Effector memory CD4-positive, alpha-beta T cell (primary cell): ENCODE data around the gene POLR2M.

ENCODE experiments used
- DNase-seq, 3 donors: peaks; one replicate each; pipeline ENCODE4 v3.0.0-alpha.2; 2020
- H3K27ac ChIP-seq: 2 replicates; pipeline ENCODE4 v1.7.0; 2013; ENCODE audit warnings: mild to moderate bottlenecking, low read length, moderate library complexity; ENCODE audit not compliant: insufficient read depth, poor library complexity, severe bottlenecking
- H3K27me3 ChIP-seq: replicated peaks from 2 replicates; pipeline ENCODE4 v1.7.0; 2013; ENCODE audit warnings: mild to moderate bottlenecking, low read length; ENCODE audit not compliant: insufficient read depth, control insufficient read depth, poor library complexity, severe bottlenecking
- H3K36me3 ChIP-seq: 2 replicates; pipeline ENCODE4 v1.7.0; 2013; ENCODE audit warnings: mild to moderate bottlenecking, low read length, moderate library complexity; ENCODE audit not compliant: control insufficient read depth, insufficient read depth
- H3K4me1 ChIP-seq: 2 replicates; pipeline ENCODE4 v1.7.0; 2013; ENCODE audit warnings: low read length, mild to moderate bottlenecking; ENCODE audit not compliant: control insufficient read depth, insufficient read depth, poor library complexity, severe bottlenecking
- H3K4me3 ChIP-seq: 2 replicates; pipeline ENCODE4 v1.7.0; 2013; ENCODE audit warnings: low read length, low read depth, mild to moderate bottlenecking; ENCODE audit not compliant: insufficient read depth, poor library complexity, severe bottlenecking
- H3K9me3 ChIP-seq: 2 replicates; pipeline ENCODE4 v1.7.0; 2013; ENCODE audit warnings: mild to moderate bottlenecking, low read length, moderate library complexity; ENCODE audit not compliant: control insufficient read depth

Gene POLR2M

DNA sequence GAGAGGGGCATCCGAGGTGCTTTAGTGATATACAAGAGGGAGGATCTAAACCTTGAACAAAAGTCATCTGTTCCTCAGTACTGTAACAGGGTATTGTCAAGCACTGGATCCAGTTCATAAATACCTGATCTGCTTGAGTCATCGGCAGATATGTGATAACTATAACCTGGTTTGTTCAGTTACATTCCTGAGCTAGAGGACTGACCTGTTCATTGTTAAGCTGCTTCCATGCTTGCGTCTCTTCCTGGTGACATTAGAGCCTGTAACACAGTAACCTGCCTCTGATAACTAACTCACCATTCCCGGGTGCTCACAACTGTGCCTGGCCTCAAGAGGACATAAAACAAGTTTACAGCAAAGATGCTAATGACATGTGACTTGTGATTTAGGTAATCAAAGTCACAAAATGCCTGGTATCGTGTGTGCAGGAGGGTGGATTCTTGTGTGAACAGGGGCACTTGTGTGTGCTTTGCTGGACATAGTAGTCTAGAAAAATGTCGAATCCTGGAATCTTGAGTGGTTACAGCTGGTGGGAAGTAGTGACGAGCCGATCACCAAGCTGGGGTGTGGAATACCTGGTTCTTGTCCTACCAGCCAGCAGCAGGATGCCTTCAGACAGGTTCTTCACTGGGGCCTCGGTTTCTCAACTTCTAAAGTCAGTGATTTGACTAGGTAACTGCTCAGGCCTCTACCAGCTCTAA is 30.9 kb upstream of the POLR2M start:
- no peaks in the 10 kb centered on the region for H3K4me1 ChIP-seq
- H3K27me3 ChIP-seq = no peaks in the 10 kb centered on the region
- DNase-seq = no peak
- no peak overlapping the region for H3K4me3 ChIP-seq
- no peak overlapping the region for H3K27ac ChIP-seq
- no peaks in the 10 kb centered on the region for H3K9me3 ChIP-seq
- no peaks in the 10 kb centered on the region for H3K36me3 ChIP-seq

DNA sequence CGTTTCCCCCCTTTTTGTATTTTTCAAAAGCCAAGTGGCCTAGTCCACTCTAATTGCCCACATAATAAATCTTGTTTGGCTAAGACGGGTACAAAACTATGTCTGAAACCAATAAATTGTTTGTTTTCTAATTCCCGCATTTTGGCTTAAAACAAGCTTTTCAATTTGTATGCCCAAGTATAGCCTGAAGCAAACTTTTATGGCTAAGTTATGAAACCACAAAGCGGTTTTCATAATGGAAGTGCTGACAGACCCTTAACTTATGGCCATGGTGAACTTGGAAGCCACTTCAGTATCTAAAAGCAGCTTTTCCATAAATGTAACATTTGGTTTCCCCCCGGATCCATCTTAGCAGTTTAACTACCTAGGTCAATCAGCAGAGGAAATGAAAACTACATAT is 29.9 kb upstream of the POLR2M start:
- H3K36me3 ChIP-seq = no peaks in the 10 kb centered on the region
- DNase-seq = no peak
- no peaks in the 10 kb centered on the region for H3K4me1 ChIP-seq
- H3K27me3 ChIP-seq = no peaks in the 10 kb centered on the region
- H3K9me3 ChIP-seq = no peaks in the 10 kb centered on the region
- no peak overlapping the region for H3K27ac ChIP-seq
- no peak overlapping the region for H3K4me3 ChIP-seq

DNA sequence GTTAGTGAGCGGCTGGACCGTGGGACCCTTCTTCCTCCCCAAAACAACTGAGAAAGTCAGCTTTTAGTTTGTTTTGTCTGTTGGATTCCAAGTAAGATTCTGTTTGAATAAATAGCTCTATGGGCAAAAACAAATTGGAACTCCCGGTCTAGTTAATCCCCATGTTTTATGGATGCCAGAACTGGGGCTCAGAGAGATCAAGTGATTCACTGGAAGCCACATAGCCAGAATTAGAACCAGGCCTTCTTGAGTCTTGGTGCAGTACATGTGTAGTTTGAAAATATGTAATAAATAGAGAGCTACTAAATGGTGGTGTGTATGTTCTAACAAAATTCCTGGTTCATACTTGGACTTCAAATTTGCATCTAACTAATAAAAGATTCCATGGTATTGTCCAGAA is 29.3 kb upstream of the POLR2M start:
- Histone ChIP-seq H3K36me3 (no peaks in the 10 kb centered on the region), H3K4me3 (no peak overlapping the region), H3K27ac (no peak overlapping the region), H3K9me3 (no peaks in the 10 kb centered on the region), H3K27me3 (no peaks in the 10 kb centered on the region), H3K4me1 (no peaks in the 10 kb centered on the region)
- no peak for DNase-seq

DNA sequence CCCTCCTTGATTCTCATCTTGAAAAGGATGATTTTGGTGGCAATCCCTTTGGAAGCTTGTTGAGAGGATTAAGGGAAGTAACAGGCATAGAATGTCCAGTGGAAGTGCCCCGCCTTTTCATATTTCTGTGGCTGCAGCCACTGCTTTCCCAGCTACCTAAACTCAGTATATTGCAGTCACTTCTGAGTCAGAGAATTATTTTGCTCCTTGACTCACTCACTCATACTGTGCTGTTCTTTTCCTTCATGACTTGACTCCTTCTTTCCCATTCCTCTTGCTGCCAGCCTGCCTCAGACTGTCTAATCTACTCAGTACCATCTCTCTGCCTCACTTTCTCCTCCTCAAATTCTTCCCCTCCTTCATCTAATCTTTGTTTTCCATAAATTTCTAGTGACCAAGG is 26.5 kb upstream of the POLR2M start:
- Histone ChIP-seq H3K4me3 (no peak overlapping the region), H3K27me3 (no peaks in the 10 kb centered on the region), H3K9me3 (no peaks in the 10 kb centered on the region), H3K36me3 (no peaks in the 10 kb centered on the region), H3K27ac (no peak overlapping the region), H3K4me1 (no peaks in the 10 kb centered on the region)
- no peak for DNase-seq

DNA sequence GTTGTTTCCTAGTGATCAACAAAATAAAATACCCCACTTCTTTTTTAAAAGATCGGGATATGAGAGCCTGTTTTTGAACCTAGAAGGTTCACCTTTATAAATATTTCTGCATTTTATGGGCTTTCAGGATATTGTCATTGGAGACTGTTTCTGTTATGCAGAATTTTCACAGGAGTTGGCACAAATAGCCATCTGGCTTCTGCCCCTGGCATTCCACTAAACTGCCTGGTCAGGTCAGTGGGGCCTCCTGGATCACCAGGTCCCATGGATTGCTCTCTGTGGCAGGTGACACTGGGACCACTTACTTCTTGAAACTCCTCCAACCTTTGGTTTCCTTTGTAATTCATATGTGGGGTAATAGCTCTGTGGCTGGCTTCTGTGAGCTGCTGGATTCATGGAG is 25.5 kb upstream of the POLR2M start:
- no peak overlapping the region for H3K27ac ChIP-seq
- DNase-seq = no peak
- H3K27me3 ChIP-seq = no peaks in the 10 kb centered on the region
- no peak overlapping the region for H3K4me3 ChIP-seq
- no peaks in the 10 kb centered on the region for H3K36me3 ChIP-seq
- no peaks in the 10 kb centered on the region for H3K9me3 ChIP-seq
- H3K4me1 ChIP-seq = no peaks in the 10 kb centered on the region

DNA sequence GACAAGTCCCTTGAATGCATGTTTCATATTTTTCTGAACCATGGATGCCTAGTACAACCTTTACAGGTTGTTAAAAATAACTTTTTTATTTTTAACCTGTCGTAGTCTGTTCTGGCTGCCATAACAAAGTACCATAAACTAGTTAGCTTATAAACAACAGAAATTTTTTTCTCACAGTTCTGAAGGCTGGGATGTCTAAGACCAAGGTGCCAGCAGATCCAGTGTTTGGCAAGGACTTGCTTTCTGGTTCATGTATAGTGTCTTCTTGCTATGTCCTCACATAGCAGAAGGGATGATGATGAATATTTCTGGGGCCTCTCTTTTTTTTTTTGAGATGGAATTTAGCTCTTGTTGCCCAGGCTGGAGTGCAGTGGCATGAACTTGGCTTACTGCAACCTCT is 23.0 kb upstream of the POLR2M start:
- no peaks in the 10 kb centered on the region for H3K9me3 ChIP-seq
- H3K27ac ChIP-seq = no peak overlapping the region
- H3K27me3 ChIP-seq = no peaks in the 10 kb centered on the region
- H3K4me3 ChIP-seq = no peak overlapping the region
- DNase-seq = no peak
- no peaks in the 10 kb centered on the region for H3K36me3 ChIP-seq
- no peaks in the 10 kb centered on the region for H3K4me1 ChIP-seq

DNA sequence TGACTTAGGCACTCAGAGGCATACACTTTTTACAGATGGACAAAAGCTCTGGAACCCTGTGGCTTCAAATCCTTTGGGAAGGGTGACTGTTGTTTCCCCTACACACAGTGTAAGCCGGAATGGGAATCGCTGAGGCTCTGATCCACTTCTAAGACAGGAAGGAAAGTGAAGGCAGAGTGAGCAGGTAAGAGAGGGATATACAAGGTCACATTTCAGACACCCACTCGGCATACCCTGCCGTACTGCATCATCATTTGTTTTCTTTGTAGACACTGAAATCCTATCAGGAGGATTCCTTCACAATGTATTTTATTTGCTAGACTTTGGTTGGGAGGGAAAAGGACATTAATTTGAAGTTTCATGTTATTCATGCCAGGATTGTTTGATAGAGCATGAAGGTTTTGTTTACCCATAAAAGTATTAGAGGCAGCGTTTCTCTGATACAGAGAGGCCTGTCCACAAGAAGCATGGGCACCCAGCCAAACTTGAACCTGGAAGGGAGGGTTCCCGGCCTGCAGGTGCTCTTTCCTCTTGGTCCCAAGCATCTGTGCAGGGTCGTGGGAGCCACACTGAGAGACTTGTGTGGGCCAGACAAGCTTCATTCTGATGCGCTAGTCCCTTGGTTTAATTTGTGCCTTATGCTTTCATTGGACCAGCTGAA is 21.9 kb upstream of the POLR2M start:
- H3K27me3 ChIP-seq = no peaks in the 10 kb centered on the region
- no peaks in the 10 kb centered on the region for H3K9me3 ChIP-seq
- DNase-seq = no peak
- no peak overlapping the region for H3K27ac ChIP-seq
- H3K4me3 ChIP-seq = no peak overlapping the region
- H3K36me3 ChIP-seq = no peaks in the 10 kb centered on the region
- no peaks in the 10 kb centered on the region for H3K4me1 ChIP-seq

DNA sequence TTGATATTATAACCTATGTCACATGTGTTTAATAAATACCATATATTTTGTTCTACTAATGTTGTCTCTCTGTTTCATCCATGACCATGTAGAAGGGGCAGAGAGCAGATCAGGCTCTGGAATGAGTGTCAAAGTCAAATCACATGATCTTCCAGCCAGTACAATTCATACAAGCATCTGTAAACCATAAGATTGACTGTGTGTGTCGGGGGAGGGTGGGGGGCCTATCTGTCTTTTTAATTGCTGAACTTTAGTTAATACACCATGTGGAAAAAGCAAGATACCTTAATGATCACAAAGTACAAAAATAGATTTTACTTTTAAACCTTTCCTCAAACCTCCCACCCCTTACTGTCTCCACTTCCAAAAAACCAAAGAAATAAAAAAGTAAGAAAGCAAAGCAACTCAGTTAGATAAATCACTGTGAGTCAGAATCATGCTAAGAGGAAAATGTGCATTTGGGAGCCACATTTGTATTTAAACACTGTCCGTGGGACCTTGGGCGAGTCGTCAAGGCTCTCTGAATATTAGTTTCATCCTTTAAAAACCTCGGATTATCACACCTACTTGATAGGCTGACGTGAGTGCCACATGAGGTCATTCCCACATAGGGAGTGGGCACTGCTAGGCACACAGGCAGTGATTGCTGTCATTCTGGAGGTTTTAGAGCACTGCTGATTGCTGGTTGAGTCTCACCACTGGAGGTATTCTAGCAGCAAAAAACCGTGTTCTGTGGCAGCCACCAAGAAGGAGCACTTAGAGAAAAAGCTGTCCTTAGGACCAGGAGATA is 21.0 kb upstream of the POLR2M start:
- no peaks in the 10 kb centered on the region for H3K36me3 ChIP-seq
- H3K4me3 ChIP-seq = no peak overlapping the region
- H3K27me3 ChIP-seq = no peaks in the 10 kb centered on the region
- no peaks in the 10 kb centered on the region for H3K4me1 ChIP-seq
- DNase-seq = no peak
- no peak overlapping the region for H3K27ac ChIP-seq
- no peaks in the 10 kb centered on the region for H3K9me3 ChIP-seq

DNA sequence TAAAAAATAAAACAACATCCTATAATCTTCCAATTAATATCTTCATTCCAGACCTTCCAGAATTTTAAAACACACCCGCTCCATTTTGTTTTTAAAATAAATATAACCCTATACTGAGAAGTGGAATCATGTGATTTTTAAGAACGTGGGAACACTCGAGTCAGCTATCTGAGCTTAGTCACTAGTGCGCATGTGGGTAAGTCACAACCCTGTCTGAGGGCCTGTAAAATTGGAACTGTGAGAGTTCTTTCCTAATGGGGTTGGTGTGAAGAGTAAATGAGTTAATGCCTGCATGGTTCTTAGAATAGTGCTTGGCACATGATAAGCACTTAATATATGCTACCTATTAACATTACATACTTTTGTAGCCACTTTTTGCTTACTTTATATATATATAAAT is 19.9 kb upstream of the POLR2M start:
- DNase-seq = no peak
- H3K4me3 ChIP-seq = no peak overlapping the region
- H3K36me3 ChIP-seq = no peaks in the 10 kb centered on the region
- no peaks in the 10 kb centered on the region for H3K9me3 ChIP-seq
- no peaks in the 10 kb centered on the region for H3K4me1 ChIP-seq
- H3K27ac ChIP-seq = no peak overlapping the region
- no peaks in the 10 kb centered on the region for H3K27me3 ChIP-seq

DNA sequence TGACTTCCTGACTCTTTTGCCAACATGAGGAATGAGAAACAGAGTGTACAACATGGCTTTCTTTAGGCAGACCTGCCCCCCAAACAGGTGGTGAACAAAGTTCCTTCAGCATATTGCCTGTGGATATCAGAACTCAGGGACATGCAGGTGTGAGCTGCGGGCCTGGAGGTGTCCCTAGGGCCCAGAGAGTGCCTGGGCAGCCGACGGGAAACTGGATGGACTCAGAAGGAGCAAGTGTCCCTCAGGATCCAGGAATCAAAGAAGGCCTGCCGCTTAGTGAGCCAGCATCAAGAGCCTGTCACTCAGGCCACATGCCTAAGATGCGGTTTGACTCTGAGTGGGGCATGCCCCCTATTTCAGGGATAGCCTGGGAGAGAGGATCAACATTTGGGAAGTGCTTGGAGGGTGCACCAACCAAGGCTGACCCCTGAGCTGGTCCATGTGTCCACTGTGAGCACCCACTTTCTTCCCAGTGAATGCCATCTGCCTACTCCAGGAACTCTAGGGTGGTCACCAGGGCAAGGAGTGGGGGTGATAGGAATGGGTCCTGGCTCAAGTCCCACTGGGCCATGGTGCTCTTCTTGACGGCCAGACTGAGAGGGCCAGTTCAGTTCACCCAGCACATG is 16.1 kb upstream of the POLR2M start:
- Histone ChIP-seq H3K27ac (no peak overlapping the region), H3K27me3 (no peaks in the 10 kb centered on the region), H3K4me1 (no peaks in the 10 kb centered on the region), H3K36me3 (no peaks in the 10 kb centered on the region), H3K9me3 (no peaks in the 10 kb centered on the region), H3K4me3 (no peak overlapping the region)
- no peak for DNase-seq
